Activated B cell treated with CpG ODN at 0.5 μM for 24 hours (primary cell): Measurements from ENCODE around the gene OR6Q1. TPM values are rescaled to one million over a fixed set of nuclear protein-coding genes. Genes with fewer than 3 reads are reported as not detected.

Source experiments
- ATAC-seq: fragments of 200-7000 bp; cut with Tn5 transposase; one replicate; pipeline ENCODE4 v1.10.0; 2021; ENCODE audit warnings: low read depth, mild to moderate bottlenecking, moderate library complexity
- CTCF ChIA-PET: fragments of 350-600 bp; sonication (Branson Sonifier 250); formaldehyde crosslinking; loops from one replicate; lab custom pipeline; 2021; ENCODE audit warnings: antibody characterized with exemption; lab: Charles Lee
- POLR2A ChIA-PET: fragments of 350-600 bp; sonication (Branson Sonifier 250); formaldehyde crosslinking; loops from one replicate; lab custom pipeline; 2021; ENCODE audit warnings: antibody characterized with exemption; lab: Charles Lee
- DNase-seq: peaks from one replicate; pipeline ENCODE4 v3.0.0; 2022
- H3K27ac Mint-ChIP-seq: one replicate; pipeline ENCODE4 v1.8.0; 2020; ENCODE audit warnings: mixed read lengths
- H3K27me3 Mint-ChIP-seq: one replicate; pipeline ENCODE4 v1.8.0; 2021; ENCODE audit warnings: mixed read lengths
- H3K36me3 Mint-ChIP-seq: one replicate; pipeline ENCODE4 v1.8.0; 2021; ENCODE audit warnings: low read depth, mixed read lengths
- H3K4me1 Mint-ChIP-seq: one replicate; pipeline ENCODE4 v1.8.0; 2021; ENCODE audit warnings: mixed read lengths
- H3K4me3 Mint-ChIP-seq: one replicate; pipeline ENCODE4 v1.8.0; 2020; ENCODE audit warnings: mild to moderate bottlenecking, mixed read lengths
- H3K9me3 Mint-ChIP-seq: one replicate; pipeline ENCODE4 v1.8.0; 2020; ENCODE audit warnings: mixed read lengths
- intact Hi-C: fragments of 100-400 bp; cut with micrococcal nuclease; formaldehyde crosslinking; loops from one replicate; pipeline ENCODE4 v1.15.1; 2024
- total RNA-seq: library from RNA; stranded (reverse); gene quantifications from 2 replicates; pipeline ENCODE4 v1.2.3, GENCODE V29; 2022
- TF ChIP-seq, protein P1 (sequence below): fragments of 200-600 bp; IDR thresholded peaks from one replicate; pipeline ENCODE4 v1.8.0; 2022; ENCODE audit warnings: antibody characterized with exemption, mild to moderate bottlenecking

OR6Q1 gene
- total RNA-seq, 1 donor from 2014 or later, result not detected

DNA sequence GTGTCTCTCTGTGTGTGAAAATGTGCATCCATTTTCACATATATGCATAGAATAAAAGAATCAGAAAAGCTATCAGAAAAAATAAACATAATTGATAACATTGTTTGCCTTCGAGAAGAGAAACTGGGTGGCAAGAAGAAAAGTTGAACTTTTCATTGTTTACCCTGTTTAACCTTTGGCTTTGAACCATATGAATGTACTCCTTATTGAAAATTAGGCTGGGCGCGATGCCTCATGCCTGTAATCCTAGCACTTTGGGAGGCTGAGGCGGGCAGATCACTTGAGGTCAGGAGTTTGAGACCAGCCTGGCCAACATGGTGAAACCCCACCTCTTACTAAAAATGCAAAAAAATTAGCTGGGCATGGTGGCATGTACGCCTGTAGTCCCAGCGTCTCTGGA, 19.0 kb upstream of the OR6Q1 start:
- Mint-ChIP-seq H3K4me1 (no peaks in the 10 kb centered on the region), H3K27me3 (no peaks in the 10 kb centered on the region), H3K9me3 (no peaks in the 10 kb centered on the region), H3K27ac (no peak overlapping the region), H3K4me3 (no peak overlapping the region), H3K36me3 (no peaks in the 10 kb centered on the region)
- DNase-seq (no peak), ATAC-seq (no peak)
- TF ChIP-seq, protein P1, sequence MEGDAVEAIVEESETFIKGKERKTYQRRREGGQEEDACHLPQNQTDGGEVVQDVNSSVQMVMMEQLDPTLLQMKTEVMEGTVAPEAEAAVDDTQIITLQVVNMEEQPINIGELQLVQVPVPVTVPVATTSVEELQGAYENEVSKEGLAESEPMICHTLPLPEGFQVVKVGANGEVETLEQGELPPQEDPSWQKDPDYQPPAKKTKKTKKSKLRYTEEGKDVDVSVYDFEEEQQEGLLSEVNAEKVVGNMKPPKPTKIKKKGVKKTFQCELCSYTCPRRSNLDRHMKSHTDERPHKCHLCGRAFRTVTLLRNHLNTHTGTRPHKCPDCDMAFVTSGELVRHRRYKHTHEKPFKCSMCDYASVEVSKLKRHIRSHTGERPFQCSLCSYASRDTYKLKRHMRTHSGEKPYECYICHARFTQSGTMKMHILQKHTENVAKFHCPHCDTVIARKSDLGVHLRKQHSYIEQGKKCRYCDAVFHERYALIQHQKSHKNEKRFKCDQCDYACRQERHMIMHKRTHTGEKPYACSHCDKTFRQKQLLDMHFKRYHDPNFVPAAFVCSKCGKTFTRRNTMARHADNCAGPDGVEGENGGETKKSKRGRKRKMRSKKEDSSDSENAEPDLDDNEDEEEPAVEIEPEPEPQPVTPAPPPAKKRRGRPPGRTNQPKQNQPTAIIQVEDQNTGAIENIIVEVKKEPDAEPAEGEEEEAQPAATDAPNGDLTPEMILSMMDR, result no peak
- intact Hi-C loops, result no loop called here
- ChIA-PET CTCF (no interaction called here), POLR2A (no interaction called here)

GRCh38 chr11:58023435-58023931, 7.3 kb upstream of the OR6Q1 start, which contains the start of gene OR9Q1:
TSS of gene OR9Q1 (plus strand) at chr11:58023881. CDS start at chr11:58179445, 155,564 bp downstream.
- ChIA-PET POLR2A (no interaction called here), CTCF (no interaction called here)
- intact Hi-C loops, result no loop called here
- no peak for DNase-seq
- Mint-ChIP-seq H3K27me3 (no peaks in the 10 kb centered on the region), H3K27ac (no peak within 1 kb of the TSS), H3K4me3 (no peak within 1 kb of the TSS), H3K4me1 (no peaks in the 10 kb centered on the region), H3K36me3 (no peaks in the 10 kb centered on the region), H3K9me3 (no peaks in the 10 kb centered on the region)
- no peak for ATAC-seq
- TF ChIP-seq, protein P1, result no peak

GRCh38 chr11:58024601-58025091, 6.1 kb upstream of the OR6Q1 start:
- no peaks in the 10 kb centered on the region for H3K4me1 Mint-ChIP-seq
- DNase-seq (no peak), ATAC-seq (no peak)
- CTCF ChIA-PET, result no interaction called here
- intact Hi-C loops, result no loop called here
- TF ChIP-seq, protein P1, result no peak
- no peaks in the 10 kb centered on the region for H3K9me3 Mint-ChIP-seq
- H3K36me3 Mint-ChIP-seq, result no peaks in the 10 kb centered on the region
- no peaks in the 10 kb centered on the region for H3K27me3 Mint-ChIP-seq
- POLR2A ChIA-PET, result no interaction called here
- no peak overlapping the region for H3K27ac Mint-ChIP-seq
- no peak overlapping the region for H3K4me3 Mint-ChIP-seq

DNA sequence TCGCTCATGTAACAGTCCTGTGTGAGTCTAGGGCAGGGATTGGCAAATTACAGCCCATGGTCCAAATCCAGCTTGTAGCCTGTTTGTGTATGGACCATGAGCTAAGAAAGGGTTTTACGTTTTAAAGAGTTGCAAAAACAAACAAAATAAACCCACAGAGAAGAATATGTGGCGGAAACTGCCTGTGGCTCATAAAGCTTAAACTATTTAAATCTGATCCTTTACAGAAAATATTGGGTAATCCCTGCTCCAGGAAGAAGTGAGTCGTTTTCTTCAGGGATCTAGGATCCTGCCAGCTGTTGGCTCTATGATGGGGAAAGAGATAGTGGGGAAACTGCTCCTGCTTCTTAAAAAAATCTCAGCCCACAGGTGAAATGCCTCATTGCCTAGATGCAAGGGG, 3.4 kb upstream of the OR6Q1 start:
- Mint-ChIP-seq H3K9me3 (no peaks in the 10 kb centered on the region), H3K4me3 (no peak overlapping the region), H3K27ac (no peak overlapping the region), H3K36me3 (no peaks in the 10 kb centered on the region), H3K4me1 (no peaks in the 10 kb centered on the region), H3K27me3 (no peaks in the 10 kb centered on the region)
- no peak for DNase-seq
- no peak for ATAC-seq
- intact Hi-C loops, result no loop called here
- ChIA-PET CTCF (no interaction called here), POLR2A (no interaction called here)
- TF ChIP-seq, protein P1, result no peak

DNA sequence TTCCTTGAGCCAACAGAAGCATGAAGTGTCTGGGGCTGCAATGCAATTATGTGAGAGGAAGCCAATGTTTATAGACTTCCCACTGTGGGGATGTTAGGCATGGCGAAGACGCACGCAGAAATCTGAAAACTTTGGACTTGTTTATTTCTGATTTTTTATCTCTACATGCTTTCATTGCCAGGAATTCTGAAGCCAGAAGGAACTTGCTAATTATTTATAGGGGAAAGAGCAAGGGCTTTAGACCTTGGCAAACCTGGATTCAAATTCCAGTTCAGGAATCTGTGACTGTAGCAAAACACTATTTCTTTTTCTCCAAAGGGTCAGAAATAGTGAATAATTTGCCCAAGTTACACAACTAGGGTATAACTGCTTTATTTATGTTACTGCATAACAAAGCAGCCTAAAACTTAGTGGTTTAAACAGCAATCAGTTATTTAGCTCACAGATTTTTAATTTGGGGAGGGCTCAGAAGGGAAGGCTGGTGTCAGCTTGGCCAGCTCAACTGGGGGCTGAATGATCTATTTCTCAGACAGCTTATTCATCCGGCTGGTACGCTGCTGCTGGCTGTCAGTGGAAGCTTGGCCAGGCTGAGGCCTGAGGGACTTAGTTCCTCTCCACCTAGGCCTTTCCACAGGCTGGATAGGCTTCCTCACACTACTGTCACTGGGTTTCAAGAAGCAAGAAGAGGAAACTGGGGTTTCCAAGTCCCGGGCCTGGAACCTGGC, 1.9 kb upstream of the OR6Q1 start:
- TF ChIP-seq, protein P1, result no peak
- intact Hi-C loops, result no loop called here
- ChIA-PET CTCF (no interaction called here), POLR2A (no interaction called here)
- Mint-ChIP-seq H3K36me3 (no peaks in the 10 kb centered on the region), H3K4me1 (no peaks in the 10 kb centered on the region), H3K4me3 (no peak overlapping the region), H3K27me3 (no peaks in the 10 kb centered on the region), H3K27ac (no peak overlapping the region), H3K9me3 (peaks cover 2% of the 10 kb centered on the region)
- no peak for ATAC-seq
- DNase-seq, result no peak
